AG09319 (cell line): ENCODE results near the gene MED8.

ENCODE experiments used
- DNase-seq: peaks from one replicate; pipeline ENCODE4 v3.0.0-alpha.2; 2010; ENCODE audit warnings: low read depth; ENCODE audit errors: extremely low read depth
- CTCF ChIP-seq: IDR thresholded peaks from 2 replicates; pipeline ENCODE4 v1.5.1; 2011; ENCODE audit warnings: low read depth, mild to moderate bottlenecking, inconsistent platforms, low read length, moderate library complexity

MED8 gene

GRCh38 chr1:43436371-43436770 lies 46.8 kb upstream of the MED8 start:
- no peak for TF ChIP-seq CTCF
- DNase-seq, result no peak

- peak; percentile 62 for DNase-seq
- no peak for TF ChIP-seq CTCF
Observed at GRCh38 chr1:43435146-43436145, 45.8 kb upstream of the MED8 start.

- no peak for DNase-seq
- TF ChIP-seq CTCF, result no peak
Observed at GRCh38 chr1:43434256-43434655, 44.7 kb upstream of the MED8 start.

GRCh38 chr1:43432907-43433306 lies 43.3 kb upstream of the MED8 start:
- no peak for DNase-seq

GRCh38 chr1:43432171-43432860 lies 42.7 kb upstream of the MED8 start:
- no peak for TF ChIP-seq CTCF
- DNase-seq, result no peak

More at GRCh38 chr1:43432907-43433306, 43.3 kb upstream of the MED8 start:
- TF ChIP-seq CTCF, result no peak

GRCh38 chr1:43431676-43432075 lies 42.1 kb upstream of the MED8 start:
- DNase-seq, result no peak
- no peak for TF ChIP-seq CTCF

GRCh38 chr1:43430831-43431230 lies 41.2 kb upstream of the MED8 start:
- no peak for DNase-seq
- TF ChIP-seq CTCF, result no peak
